Measurements from ENCODE around the gene ECHS1. TPM values are rescaled to one million over a fixed set of nuclear protein-coding genes. Genes with fewer than 3 reads are reported as not detected.

Gene ECHS1
- total and polyA plus RNA-seq, 2 donors (not counting 1 experiment from before 2014, with no cell fraction given): 19.3 to 29.5 TPM

DNA sequence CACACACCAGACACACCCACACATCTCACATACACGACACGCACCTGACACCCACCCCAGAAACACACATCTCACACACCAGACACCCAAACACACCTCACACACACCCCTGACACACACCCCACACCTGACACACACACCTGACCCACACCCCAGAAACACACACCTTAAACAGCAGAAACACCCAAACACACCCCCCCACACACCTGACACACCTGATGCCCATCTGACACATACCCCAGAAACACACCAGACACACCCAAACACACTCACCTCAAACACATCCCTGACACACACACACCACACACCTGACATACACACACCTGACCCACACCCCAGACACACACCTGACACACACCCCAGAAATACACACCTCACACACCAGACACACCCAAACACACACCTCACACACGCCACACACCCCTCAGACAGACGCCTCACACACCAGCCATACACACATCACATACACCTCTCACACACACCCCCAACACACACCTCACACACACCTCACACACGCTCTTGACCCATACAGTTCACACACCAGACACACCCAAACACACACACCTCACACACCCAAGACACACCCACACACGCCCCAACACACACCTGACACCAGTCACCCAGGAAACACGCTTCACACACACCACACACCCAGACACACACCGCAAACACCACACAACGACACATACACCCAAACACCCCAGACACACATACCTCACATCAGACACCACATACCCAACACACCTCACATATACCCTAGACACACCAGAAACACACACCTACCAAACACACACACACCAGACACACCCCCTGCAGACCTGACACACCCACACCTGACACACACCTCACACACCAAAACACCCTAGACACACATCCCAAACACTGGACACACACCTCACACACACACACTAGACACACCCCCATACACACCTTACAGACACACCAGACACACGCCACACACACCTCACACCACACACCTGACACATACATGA, 34.8 kb downstream of the ECHS1 start:
- Histone ChIP-seq H3K79me2 (ENCODE audit: control insufficient read depth, insufficient read depth, low read length) (no peaks in the 10 kb centered on the region), H3K27ac (ENCODE audit: low read length in 2 of 2) (no peak overlapping the region), H3K9ac (ENCODE audit: low read length) (no peak overlapping the region), H3K4me1 (ENCODE audit: control insufficient read depth in 2 of 2, insufficient read depth in 2 of 2, low read length in 2 of 2) (peaks cover 35 to 44% of the 10 kb centered on the region in 2 donors), H3K36me3 (replicated peaks in 1 of 2; ENCODE audit: control extremely low read depth in 1 of 2, control insufficient read depth in 1 of 2, extremely low read depth in 1 of 2, insufficient read depth in 2 of 2, low read length in 1 of 2) (no peaks in the 10 kb centered on the region), H2AFZ (ENCODE audit: insufficient read depth, low read depth, low read length, poor library complexity, severe bottlenecking) (no peak overlapping the region), H4K20me1 (ENCODE audit: control insufficient read depth, insufficient read depth, low read length, poor library complexity, severe bottlenecking) (no peaks in the 10 kb centered on the region), H3K27me3 (replicated peaks in 1 of 4; ENCODE audit: control extremely low read depth in 1 of 4, control insufficient read depth in 3 of 4, insufficient read depth in 4 of 4, low read length in 3 of 4) (peaks cover 0 to 74% (median 45%) of the 10 kb centered on the region in 4 experiments), H3K9me3 (ENCODE audit: control extremely low read depth in 1 of 3, control insufficient read depth in 2 of 3, insufficient read depth in 1 of 3, low read length in 2 of 3) (peaks cover 0 to 31% (median 0%) of the 10 kb centered on the region in 3 donors), H3K4me2 (replicated peaks; ENCODE audit: low read depth, low read length, poor library complexity, severe bottlenecking) (no peak overlapping the region), H3K4me3 (ENCODE audit: control extremely low read depth in 1 of 5, extremely low read depth in 1 of 5, insufficient read depth in 1 of 5, low read depth in 2 of 5, low read length in 4 of 5) (no peak overlapping the region)
- CTCF ChIA-PET: no interaction called here
- no peak for ATAC-seq (ENCODE audit: low read depth)
- Mint-ChIP-seq H3K9me3 (ENCODE audit: insufficient read depth) (no peaks in the 10 kb centered on the region), H3K4me1 (peaks cover 10% of the 10 kb centered on the region), H3K27ac (no peak overlapping the region), H3K27me3 (peaks cover 20% of the 10 kb centered on the region), H3K4me3 (no peak overlapping the region)
- POLR2A ChIA-PET: no interaction called here
- TF ChIP-seq, protein P1, sequence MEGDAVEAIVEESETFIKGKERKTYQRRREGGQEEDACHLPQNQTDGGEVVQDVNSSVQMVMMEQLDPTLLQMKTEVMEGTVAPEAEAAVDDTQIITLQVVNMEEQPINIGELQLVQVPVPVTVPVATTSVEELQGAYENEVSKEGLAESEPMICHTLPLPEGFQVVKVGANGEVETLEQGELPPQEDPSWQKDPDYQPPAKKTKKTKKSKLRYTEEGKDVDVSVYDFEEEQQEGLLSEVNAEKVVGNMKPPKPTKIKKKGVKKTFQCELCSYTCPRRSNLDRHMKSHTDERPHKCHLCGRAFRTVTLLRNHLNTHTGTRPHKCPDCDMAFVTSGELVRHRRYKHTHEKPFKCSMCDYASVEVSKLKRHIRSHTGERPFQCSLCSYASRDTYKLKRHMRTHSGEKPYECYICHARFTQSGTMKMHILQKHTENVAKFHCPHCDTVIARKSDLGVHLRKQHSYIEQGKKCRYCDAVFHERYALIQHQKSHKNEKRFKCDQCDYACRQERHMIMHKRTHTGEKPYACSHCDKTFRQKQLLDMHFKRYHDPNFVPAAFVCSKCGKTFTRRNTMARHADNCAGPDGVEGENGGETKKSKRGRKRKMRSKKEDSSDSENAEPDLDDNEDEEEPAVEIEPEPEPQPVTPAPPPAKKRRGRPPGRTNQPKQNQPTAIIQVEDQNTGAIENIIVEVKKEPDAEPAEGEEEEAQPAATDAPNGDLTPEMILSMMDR (IDR thresholded peaks at IDR 0.05): no peak
- intact Hi-C loops (cut with micrococcal nuclease): no loop called here
- no peak for DNase-seq
- 91% methylated on average over 10 of the region's 10 CpGs for WGBS (ENCODE audit: insufficient coverage)

DNA sequence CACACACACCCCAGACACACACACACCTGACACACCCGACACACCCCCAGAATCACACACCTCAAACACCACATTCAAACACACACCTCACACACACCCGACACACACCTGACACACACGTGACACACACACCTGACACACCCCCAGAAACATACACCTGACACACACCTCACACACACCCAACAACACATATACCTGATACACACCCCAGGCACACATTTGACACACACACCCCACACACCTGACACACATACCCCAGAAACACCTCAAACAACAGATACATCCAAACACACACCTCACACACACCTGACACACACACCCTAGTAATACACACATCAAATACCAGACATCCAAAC, 35.8 kb downstream of the ECHS1 start:
- H2AFZ ChIP-seq (ENCODE audit: insufficient read depth, low read depth, low read length, poor library complexity, severe bottlenecking): no peak overlapping the region
- TF ChIP-seq EZH2 (IDR thresholded peaks at IDR 0.05; ENCODE audit: borderline replicate concordance, insufficient read depth, low read depth, low read length, poor library complexity, severe bottlenecking): no peak
- TF ChIP-seq, protein P1 (IDR thresholded peaks at IDR 0.05): no peak
- WGBS (ENCODE audit: insufficient coverage): 84% methylated on average over 3 of the region's 3 CpGs
- H3K9ac ChIP-seq (ENCODE audit: low read length): peak overlapping the region; percentile 65
- DNase-seq (no peak), ATAC-seq (ENCODE audit: low read depth) (no peak)
- H3K4me1 ChIP-seq (ENCODE audit: control insufficient read depth in 2 of 2, insufficient read depth in 2 of 2, low read length in 2 of 2): peaks cover 35 to 44% of the 10 kb centered on the region in 2 donors
- no peaks in the 10 kb centered on the region for H4K20me1 ChIP-seq (ENCODE audit: control insufficient read depth, insufficient read depth, low read length, poor library complexity, severe bottlenecking)
- H3K36me3 ChIP-seq (replicated peaks in 1 of 2; ENCODE audit: control extremely low read depth in 1 of 2, control insufficient read depth in 1 of 2, extremely low read depth in 1 of 2, insufficient read depth in 2 of 2, low read length in 1 of 2): no peaks in the 10 kb centered on the region
- H3K4me1 Mint-ChIP-seq: peaks cover 10% of the 10 kb centered on the region
- POLR2A ChIA-PET: no interaction called here
- peaks cover 0 to 64% (median 40%) of the 10 kb centered on the region in 4 experiments for H3K27me3 ChIP-seq (replicated peaks in 1 of 4; ENCODE audit: control extremely low read depth in 1 of 4, control insufficient read depth in 3 of 4, insufficient read depth in 4 of 4, low read length in 3 of 4)
- intact Hi-C loops (cut with micrococcal nuclease): no loop called here
- H3K27ac Mint-ChIP-seq: no peak overlapping the region
- no peak overlapping the region for H3K4me3 Mint-ChIP-seq
- CTCF ChIA-PET: no interaction called here
- H3K4me2 ChIP-seq (replicated peaks; ENCODE audit: low read depth, low read length, poor library complexity, severe bottlenecking): peak overlapping the region; percentile 98
- H3K9me3 ChIP-seq (ENCODE audit: control extremely low read depth in 1 of 3, control insufficient read depth in 2 of 3, insufficient read depth in 1 of 3, low read length in 2 of 3): peaks cover 0 to 26% (median 0%) of the 10 kb centered on the region in 3 donors
- H3K4me3 ChIP-seq (ENCODE audit: control extremely low read depth in 1 of 5, extremely low read depth in 1 of 5, insufficient read depth in 1 of 5, low read depth in 2 of 5, low read length in 4 of 5): no peak overlapping the region
- H3K79me2 ChIP-seq (ENCODE audit: control insufficient read depth, insufficient read depth, low read length): no peaks in the 10 kb centered on the region
- no peak overlapping the region for H3K27ac ChIP-seq (ENCODE audit: low read length in 2 of 2)
- no peaks in the 10 kb centered on the region for H3K9me3 Mint-ChIP-seq (ENCODE audit: insufficient read depth)
- peaks cover 22% of the 10 kb centered on the region for H3K27me3 Mint-ChIP-seq

Measured in B cell (primary cell).